GM12801 (cell line): ENCODE measurements around the gene DPF1.

Source experiments
- TF ChIP-seq, protein P1 (sequence below): IDR thresholded peaks from one replicate; pipeline ENCODE4 v1.5.1; 2011; ENCODE audit warnings: control low read depth; ENCODE audit not compliant: insufficient read length; ENCODE audit errors: extremely low read depth

The DPF1 gene

DNA sequence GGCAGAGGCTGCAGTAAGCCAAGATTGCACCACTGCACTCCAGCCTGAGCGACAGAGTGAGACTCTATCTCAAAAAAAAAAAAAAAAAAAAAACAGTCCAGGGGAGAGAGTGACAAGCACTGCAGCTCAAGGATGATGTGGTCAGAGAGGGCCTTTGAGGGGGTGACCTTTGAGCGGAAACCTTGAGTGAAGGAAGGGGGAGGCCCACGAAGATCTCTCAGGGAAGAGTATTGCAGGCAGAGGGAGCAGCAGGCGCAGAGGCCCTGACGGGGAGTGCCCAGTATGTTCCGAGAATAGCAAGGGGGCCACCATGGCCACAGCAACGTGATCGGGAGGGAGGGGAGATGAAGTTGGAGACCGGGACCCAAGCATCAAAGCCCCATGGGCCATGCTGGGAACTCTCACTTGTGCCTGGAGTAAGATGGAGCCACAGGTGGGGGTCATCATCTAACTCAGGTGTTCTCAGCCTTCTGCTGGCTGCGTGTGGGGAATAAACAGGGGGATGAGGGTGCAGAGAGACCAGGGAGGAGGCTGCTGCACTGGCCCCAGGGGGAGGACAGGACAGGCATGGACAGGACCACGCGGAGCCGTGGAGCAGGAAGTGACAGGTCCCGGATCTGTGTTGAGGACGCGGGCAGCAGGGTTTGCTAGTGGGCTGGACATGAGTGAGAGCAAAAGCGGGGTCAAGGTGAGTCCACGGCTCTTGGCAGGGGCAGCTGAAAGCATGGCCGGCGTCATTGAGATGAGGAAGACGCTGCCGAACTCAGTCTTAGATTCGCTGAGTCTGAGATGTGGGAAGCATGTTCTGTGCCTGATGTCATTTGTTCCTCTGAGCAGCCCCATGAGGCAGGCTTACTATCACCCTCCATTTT is 60.4 kb downstream of the DPF1 start:
- TF ChIP-seq, protein P1, sequence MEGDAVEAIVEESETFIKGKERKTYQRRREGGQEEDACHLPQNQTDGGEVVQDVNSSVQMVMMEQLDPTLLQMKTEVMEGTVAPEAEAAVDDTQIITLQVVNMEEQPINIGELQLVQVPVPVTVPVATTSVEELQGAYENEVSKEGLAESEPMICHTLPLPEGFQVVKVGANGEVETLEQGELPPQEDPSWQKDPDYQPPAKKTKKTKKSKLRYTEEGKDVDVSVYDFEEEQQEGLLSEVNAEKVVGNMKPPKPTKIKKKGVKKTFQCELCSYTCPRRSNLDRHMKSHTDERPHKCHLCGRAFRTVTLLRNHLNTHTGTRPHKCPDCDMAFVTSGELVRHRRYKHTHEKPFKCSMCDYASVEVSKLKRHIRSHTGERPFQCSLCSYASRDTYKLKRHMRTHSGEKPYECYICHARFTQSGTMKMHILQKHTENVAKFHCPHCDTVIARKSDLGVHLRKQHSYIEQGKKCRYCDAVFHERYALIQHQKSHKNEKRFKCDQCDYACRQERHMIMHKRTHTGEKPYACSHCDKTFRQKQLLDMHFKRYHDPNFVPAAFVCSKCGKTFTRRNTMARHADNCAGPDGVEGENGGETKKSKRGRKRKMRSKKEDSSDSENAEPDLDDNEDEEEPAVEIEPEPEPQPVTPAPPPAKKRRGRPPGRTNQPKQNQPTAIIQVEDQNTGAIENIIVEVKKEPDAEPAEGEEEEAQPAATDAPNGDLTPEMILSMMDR, result no peak

DNA sequence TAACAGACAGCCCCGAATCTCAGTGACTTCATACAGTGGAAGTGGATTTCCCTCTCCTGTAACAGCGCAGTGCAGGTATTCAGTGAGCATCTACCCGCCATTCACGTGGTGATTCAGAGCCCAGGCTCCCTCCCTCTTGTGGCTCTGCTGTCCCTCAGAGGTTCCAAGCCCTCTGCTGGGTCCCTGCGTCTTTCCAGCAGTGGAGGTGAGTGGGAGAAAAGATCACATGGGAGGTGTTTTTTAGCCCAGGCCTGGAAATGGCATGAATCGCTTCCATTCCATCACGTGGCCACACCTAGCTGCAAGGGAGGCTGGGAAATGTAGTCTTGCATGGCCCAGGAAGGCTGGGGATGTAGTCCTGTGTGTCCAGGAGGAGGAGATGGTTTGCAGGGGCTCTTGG is 61.4 kb downstream of the DPF1 start:
- TF ChIP-seq, protein P1, result no peak

GRCh38 chr19:38162094-38162493 is 61.9 kb downstream of the DPF1 start:
- TF ChIP-seq, protein P1, result no peak
